Activated gamma-delta T cell (primary cell): ENCODE results near the gene NPM1.
"Not testable (repeated sequence)": the region's sequence is repeated elsewhere in the genome, so short reads cannot be mapped to it uniquely, and the experiment has no call there.

ENCODE experiments used
- DNase-seq: peaks from one replicate; lab custom pipeline; 2025; lab: John Stamatoyannopoulos, UW

Gene NPM1

DNA sequence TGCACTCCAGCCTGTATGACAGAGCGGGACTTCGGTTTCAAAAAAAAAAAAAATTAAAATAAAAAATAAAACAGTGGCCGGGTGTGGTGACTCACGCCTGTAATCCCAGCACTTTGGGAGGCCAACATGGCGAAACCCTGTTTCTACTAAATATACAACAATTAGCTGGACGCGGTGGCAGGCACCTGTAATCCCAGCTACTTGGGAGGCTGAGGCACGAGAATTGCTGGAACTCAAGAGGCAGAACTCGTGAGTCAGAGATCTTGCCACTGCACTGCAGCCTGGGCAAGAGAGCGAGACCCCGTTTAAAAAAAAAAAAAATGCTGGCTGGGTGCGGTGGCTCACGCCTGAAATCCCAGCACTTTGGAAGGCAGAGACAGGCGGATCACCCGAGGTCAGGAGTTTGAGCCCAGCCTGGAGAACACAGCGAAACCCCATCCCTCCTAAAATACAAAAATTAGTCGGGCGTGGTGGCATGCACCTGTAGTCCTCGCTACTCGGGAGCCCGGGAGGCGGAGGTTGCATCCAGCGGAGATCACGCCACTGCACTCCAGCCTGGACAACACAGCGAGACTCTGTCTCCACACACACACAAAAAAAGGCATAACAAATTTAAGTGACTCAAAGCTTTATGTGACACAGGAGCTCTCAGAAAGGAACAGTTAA is 1.5 kb upstream of the NPM1 start:
- no peak for DNase-seq

DNA sequence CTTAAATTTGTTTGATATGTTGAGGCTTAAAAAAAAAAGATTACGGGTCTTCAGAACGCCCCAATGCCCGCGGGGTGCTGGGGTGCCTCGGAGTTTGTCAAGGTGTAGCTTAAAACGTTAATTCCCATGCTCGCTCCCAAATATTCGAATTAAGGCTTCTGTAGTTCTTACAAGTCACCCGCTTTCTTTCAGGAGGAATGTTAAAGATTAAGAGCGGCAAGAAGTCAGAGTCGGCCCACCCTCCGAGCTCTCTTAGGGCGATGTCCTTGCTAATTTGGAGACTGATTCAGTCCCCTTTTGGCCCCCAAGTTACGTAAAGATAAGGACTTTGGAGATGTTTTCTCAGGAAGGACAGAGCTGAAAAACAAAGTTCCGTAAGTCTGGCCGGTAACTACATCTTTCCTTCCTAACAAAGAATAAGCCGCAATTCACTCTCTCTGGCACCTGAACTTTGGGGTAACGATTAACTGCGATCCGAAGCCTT is 746 bp upstream of the NPM1 start:
- no peak for DNase-seq

DNA sequence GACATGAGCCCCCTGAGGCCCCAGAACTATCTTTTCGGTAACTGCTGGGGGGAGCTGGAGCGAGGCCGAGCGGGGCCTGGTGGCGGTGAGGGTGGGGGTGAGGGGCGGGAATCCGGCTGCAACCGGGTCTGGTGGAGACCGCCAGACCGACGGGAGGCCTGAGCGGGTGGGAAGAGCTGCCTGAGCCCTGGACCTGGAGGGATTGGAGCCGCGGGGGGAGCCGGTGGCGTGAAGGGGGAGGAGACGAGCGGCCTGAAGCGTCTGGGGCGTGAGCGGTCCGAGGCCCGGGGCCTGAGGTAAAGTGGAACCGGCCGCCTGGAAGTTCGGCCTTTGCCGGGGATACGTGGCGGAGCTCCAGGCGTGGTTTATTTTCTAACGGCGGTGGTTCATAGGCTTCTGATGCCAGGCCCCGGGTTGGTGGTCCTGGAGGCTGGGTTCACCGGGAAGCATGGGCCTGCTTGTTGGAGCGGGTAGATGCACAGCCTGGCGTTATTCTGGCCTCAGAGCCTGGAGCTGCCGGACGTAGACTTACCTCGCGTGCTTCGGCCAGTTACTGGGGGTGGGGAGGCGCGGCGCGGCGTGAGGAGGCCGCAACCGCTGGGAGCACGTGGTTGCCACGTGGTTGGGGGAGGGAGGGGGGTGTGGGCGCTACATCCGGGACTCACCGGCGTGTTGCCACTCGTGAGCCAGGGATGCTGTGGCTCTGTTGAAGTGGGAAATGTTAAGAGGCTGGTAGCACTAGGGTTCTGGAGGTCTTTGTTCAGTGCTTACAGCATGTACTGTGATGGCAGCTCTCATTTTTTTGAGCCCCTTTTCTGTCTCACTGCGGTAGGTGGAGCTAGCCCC is 544 bp downstream of the NPM1 start:
- DNase-seq, result peak; percentile 69

DNA sequence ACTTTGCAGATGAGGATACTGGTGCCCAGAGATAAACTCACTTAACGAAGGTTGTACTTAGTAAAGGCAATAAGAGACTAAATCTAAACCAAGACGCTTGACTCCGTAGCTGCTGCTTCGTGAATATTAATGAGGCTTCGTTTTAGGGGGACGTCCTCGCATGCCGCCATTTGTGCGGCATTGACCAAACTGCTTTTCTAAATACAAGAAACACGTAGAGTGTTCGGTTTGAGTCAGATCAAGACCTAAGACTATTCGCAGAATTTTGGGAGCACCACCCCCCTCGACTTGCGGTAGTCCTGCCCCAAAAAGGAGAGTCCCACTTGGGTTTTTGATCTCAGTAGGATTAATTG is 1.1 kb downstream of the NPM1 start:
- DNase-seq, result no peak

DNA sequence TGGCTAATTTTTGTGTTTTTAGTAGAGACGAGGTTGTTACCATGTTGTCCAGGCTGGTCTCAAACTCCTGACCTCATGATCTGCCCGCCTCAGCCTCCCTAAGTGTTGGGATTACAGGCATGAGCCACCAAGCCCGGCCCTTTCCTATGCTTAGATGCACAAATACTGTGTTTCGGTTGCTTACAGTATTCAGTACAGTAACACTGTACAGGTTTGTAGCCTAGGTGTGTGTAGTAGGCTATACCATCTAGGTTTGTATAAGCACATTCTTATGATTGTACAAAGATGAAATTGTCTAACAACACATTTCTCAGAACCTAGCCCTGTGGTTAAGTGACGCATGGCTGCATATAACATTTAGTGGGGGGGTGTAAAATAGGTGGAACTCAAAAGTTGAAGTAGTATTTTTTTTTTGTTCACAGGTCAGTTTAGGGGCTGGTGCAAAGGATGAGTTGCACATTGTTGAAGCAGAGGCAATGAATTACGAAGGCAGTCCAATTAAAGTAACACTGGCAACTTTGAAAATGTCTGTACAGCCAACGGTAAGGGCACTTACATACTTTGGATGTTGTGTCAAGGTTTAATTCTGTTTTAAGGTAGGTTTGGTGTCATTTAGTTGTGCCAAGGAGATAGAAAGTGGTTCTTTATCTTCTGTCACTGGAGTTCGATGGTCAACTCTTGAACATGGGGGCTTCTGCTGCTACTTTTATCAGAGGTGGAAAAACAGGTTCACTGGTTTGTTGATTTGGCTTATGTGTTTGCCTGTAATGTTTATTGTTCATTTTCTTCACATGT is 3.4 kb downstream of the NPM1 start:
- no peak for DNase-seq

DNA sequence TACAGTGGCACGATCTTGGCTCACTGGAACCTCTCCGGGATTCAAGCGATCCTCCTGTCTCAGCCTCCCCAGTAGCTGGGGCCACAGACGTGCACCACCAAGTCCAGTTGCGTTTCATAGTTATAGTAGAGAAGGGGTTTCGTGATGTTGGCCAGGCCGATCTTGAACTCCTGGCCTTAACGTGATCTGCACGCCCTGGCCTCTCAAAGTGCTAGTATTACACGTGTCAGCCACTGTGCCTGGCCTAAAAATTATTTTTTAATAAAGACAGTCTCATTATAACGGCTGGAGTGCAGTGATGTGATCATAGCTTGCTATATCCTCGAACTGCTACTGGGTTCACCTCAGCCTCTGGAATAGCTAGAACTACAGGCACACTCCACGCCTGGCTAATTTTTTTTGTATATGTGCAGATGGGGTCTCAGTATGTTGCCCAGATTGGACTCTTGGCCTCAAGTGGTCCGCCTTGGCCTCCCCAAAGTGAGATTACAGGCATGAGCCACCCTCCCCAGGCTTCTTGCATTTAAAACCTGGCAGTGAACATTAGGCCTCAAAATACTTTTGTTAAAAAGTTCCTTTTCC is 4.4 kb downstream of the NPM1 start:
- DNase-seq, result no peak

DNA sequence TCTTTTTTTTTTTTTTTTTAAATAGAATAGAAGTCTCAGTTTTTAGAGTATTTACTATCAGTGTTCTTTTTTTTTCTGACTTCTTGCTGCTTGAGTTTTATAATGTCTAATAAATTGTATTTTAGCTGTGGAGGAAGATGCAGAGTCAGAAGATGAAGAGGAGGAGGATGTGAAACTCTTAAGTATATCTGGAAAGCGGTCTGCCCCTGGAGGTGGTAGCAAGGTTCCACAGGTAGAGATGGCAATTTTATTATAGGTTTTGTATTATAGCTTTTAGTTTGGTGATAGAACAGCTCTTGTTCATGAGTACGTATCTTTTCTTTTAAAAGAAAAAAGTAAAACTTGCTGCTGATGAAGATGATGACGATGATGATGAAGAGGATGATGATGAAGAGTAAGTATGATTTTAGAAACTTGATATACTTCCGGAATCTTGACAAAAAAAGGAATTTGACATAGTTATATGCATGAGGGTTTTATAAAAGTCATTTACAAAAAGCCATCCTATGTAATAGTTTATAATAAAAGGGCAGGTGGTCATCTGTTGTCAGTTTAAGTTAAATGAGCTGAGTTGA is 5.0 kb downstream of the NPM1 start:
- DNase-seq, result no peak

DNA sequence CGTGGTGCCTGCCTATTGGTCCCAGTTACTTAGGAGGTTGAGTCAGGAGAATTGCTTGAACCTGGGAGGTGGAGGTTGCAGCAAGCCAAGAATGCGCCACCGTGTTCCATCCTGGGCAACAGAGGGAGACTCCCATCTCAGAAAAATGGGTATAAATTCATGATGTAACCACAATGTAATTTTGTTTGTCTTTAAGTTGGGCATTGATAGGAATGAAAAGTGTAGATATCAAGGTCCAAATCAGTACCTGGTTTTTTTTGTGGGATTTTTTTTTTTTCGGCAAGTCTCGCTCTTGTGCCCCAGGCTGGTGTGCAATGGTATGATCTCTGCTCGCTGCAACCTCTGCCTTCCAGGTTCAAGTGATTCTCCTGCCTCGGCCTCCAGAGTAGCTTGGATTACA is 7.4 kb downstream of the NPM1 start:
- no peak for DNase-seq

DNA sequence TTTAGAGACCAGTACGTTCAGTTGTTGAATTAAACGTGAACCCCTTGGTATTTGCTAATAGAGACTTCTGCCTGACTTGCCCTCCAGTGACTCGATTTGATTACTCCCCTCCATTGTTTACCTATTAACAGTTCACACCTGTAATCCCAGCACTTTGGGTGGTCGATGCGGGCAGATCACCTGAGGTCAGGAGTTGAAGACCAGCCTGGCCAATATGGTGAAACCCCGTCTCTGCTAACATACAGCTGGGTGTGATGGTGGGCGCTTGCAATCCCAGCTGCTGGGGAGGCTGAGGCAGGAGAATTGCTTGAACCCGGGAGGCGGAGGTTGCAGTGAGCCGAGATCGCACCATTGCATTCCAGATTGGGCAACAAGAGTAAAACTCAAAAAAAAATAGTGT is 8.9 kb downstream of the NPM1 start:
- DNase-seq, result not testable (repeated sequence)

DNA sequence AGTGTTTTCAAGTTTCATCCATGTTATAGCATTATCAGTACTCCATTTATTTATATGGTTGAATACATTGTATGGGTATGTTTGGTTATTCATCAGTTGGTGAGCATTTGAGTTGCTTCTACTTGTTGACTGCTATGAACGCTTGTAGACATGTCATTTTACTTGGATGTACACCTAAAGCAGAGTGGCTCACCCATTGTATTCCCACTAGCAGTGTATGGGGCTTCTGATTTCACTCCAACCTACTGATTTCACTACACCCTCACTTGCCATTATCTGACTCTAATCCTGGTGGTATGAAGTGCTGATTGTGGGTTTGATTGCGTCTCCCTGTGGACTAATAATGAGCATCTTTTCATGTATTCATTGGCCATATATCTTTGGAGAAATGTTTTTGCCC is 9.5 kb downstream of the NPM1 start:
- DNase-seq, result no peak

DNA sequence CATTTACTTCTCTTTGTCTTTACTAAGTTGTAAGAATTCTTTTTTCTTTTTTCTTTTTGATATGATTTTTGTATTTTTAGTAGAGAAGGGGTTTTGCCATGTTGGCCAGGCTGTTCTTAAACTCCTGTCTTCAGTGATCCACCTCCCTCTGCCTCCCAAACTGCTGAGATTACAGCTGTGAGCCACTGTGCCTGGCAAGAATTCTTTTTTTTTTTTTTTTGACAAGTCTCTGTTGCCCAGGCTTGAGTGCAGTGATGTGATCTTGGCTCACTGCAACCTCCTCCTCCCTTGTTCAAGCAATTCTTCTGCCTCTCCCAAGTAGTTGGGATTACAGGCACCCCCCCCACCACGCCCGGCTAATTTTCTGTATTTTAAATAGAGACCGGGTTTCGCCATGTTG is 9.9 kb downstream of the NPM1 start:
- no peak for DNase-seq

DNA sequence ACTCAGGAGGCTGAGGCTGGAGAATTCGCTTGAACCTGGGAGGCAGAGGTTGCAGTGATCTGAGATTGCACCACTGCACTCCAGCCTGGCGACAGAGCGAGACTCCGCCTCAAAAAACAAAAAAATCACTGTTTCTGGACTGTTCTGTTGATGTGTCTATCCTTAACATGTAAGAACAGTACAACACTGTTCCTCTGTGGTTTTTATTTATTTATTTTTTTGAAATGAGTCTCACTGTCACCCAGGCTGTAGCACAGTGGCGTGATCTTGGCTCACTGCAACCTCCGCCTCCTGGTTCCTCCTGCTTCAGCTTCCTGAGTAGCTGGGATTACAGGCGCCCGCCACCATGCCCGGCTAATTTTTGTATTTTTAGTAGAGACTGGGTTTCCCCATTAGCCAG is 11.0 kb downstream of the NPM1 start:
- not testable (repeated sequence) for DNase-seq

DNA sequence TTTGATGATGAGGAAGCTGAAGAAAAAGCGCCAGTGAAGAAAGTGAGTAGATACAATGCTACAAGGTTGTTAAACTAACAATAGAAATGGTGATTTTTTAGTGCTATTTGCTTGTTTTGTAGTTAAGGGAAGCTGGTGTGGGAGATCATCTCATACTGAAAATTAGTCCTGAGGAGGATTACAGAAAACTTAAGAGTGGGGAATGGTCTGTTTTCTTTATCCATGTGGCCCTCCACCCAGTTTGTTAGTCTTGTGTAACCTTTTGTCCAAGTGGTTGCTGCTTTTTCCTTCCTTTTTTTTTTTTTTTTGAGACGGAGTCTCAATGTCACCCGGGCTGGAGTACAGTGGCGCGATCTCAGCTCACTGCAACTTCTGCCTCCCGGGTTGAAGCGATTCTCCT is 12.5 kb downstream of the NPM1 start:
- DNase-seq, result no peak

DNA sequence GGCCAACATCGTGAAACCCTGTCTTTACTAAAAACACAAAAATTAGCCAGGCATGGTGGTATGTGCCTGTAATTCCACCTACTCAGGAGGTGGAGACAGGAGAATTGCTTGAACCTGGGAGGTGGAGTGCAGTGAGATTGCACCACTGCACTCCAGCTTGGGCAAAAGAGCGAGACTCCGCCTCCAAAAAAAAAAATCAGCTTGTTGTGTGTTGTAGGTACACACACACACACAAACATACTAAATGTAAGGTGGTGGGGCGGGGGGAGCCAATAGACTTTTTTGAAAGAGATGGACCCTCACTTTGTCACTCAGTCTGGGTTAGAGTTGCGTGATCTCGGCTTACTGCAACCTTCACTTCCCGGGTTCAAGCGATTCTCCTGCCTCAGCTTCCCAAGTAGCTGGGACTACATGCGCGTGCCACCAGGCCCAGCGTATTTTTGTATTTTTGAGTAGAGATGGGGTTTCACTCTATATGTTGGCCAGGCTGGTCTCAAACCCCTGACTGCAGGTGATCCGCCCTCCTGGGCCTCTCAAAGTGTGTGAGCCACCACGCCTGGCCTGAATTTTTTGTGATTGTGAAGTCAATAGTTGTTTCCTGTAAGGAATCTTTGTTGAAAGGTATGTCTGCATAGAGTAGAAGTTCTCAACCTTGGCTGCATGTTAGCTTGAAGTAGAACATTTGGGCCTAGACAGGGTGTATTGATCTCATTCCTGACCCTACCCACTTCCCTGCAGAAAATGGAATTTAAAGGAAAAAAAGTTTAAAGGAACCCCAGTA is 13.7 kb downstream of the NPM1 start:
- no peak for DNase-seq

DNA sequence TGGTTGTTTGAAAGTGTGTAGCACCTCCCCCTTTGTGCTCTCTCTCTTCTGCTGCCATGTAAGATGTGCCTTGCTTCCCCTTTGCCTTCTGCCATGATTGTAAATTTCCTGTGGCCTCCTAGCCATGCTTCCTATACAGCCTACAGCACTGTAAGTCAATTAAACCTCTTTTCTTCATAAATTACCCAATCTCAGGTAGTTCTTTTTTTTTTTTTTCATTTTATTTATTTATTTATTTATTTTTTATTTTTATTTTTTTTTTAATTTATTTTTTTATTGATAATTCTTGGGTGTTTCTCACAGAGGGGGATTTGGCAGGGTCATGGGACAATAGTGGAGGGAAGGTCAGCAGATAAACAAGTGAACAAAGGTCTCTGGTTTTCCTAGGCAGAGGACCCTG is 15.1 kb downstream of the NPM1 start:
- not testable (repeated sequence) for DNase-seq

DNA sequence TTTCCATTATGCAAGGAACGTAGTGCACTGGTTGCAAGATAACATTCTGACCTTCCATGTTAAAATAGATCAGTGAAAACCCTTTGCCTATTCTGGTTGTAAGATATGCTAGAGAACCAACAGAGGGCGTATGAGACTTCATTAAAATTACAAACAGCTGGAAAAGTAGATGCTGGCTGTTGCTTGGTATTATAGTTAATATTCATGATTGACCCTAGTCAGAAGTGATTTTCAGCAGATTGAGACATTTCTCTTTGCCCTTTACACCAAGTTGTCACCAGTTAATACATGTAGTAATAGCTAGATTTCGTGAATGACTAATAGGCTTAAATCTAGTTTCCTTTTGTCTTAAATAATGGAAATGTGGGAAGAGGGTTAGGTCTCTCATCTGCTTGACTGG is 18.0 kb downstream of the NPM1 start:
- DNase-seq, result no peak

DNA sequence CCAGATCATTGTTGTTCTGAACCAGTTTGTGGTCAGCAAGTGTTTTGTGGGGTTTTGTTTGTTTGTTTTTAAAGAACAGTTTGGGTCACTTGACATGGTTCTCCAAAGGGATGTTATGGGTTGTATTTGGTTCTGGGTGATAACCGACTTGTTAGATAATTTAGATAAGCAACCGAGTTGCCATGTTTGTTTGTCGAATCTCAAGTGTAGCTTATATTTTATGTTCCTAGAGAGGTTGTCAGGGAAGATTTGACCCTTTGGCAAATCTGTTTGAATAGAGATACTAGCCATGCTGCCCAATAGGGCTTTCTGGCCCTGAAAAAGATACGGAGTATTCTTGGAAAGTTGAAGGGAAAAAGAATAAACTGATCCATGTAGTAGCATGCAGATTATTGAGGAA is 19.6 kb downstream of the NPM1 start:
- no peak for DNase-seq

DNA sequence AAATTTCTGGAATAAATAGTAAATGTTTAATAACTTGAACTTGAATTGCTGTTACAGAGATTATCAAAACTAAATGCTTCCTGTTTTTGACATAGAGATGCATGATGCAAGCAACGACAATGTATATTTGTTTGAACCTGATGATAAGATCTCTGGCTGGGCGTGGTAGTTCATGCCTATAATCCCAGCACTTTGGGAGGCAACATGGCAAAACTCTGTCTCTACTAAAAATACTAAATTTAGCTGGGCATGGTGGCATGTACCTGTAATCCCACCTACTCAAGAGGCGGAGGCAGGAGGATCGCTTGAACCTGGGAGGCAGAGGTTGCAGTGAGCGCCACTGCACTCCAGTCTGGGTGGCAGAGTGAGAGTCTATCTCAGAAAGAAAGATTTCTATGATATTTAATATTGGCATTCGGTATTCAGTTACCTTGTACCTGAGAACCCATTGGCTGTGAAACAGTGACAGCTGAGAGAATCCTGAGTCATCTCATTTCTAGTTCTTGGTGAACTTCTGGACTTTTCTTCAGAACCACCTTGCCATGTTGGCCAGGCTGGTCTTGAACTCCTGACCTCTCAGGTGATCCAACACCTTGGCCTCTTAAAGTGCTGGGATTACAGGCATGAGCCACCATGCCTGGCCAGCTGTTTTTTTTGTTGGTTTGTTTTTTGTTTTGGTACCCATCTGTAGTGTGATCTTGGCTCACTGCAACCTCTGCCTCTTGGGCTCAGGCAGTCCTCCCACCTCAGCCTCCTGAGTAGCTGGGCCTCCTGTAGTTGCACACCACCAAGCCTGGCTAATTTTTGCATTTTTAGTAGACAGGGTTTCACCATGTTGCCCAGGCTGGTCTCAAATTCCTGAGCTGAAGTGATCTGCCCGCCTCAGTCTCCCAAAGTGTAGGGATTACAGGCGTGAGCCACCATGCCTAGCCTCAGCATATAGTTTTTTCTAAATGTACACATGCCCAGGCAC is 21.8 kb downstream of the NPM1 start:
- DNase-seq, result no peak

DNA sequence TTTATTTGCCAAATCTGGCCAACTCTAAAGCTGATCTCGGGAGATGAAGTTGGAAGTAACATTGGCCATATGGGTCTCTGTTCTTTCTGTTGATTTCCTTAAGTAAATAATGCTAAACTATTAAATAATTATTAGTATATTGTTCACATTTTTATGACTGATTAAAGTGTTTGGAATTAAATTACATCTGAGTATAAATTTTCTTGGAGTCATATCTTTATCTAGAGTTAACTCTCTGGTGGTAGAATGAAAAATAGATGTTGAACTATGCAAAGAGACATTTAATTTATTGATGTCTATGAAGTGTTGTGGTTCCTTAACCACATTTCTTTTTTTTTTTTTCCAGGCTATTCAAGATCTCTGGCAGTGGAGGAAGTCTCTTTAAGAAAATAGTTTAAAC is 22.5 kb downstream of the NPM1 start:
- no peak for DNase-seq

DNA sequence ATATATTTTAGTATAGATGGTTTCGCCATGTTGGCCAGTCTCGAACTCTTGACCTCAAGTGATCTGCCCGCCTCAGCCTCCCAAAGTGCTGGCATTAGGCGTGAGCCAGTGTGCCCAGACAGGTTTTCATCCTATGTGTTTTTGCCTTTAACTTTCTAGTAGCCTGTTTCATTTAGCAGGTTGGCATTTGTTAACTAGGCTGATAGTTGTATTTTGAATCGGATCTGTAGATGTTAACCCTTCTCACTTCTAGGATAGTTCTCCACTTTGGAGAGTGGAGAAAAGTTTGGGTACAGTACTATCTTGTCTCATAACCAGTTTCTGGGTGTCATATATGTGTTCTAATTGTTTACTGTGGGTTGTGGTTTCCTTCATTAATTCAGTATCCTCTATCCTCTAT is 24.5 kb downstream of the NPM1 start:
- no peak for DNase-seq
